K562 (cell line): ENCODE results near the gene PRMT3. TPM values are rescaled to one million over a fixed set of nuclear protein-coding genes. Genes with fewer than 3 reads are reported as not detected.

Source experiments
- ATAC-seq: fragments of 200-7000 bp; cut with Tn5 transposase; 3 replicates; pipeline ENCODE4 v1.9.1; 2020; ENCODE audit warnings: moderate library complexity
- BruUV-seq: library from RNA; stranded (reverse); fragments of 400-500 nt; replicated peaks from 2 replicates; lab custom pipeline; 2021; lab: Mats Ljungman, UMichigan
- CTCF ChIA-PET: fragments of 300-600 bp; formaldehyde crosslinking; extraction: SDS; loops from one replicate; lab custom pipeline; 2021; ENCODE audit warnings: low intra/inter-chr PET ratio; lab: Yijun Ruan, JAX
- POLR2A ChIA-PET: fragments of 300-600, 350-650 bp; sonication (Branson Sonifier 250); formaldehyde crosslinking; extraction: SDS; loops from one replicate; lab custom pipeline; 2021; ENCODE audit warnings: antibody characterized with exemption, inconsistent platforms; lab: Yijun Ruan, JAX
- DNase-seq, 4 experiments: peaks; one replicate each; pipeline versions ENCODE4 v3.0.0 to v3.0.0-alpha.2; 2011 to 2018; ENCODE audit warnings: low spot score in 3 of 4, mixed read lengths in 3 of 4; ENCODE audit errors: extremely low read depth in 1 of 4
- FAIRE-seq: peaks from 2 replicates; lab custom pipeline; 2011; peaks lifted over from hg19 to GRCh38; lab: Jason Lieb, UNC
- H2AFZ ChIP-seq: 2 replicates; pipeline ENCODE4 v1.6.0; 2011; ENCODE audit warnings: low read depth, low read length, control low read depth, inconsistent platforms
- H3K27ac ChIP-seq: fragments of 200-600 bp; 3 replicates; pipeline ENCODE4 v1.8.0; 2011; ENCODE audit warnings: low read depth, mild to moderate bottlenecking, control low read depth, inconsistent platforms, low read length, moderate library complexity, mixed read lengths; ENCODE audit errors: extremely low read depth
- H3K27me3 ChIP-seq, 2 experiments: fragments of 300-600 bp in 1 of 2; 2 replicates in 1 of 2; 3 replicates in 1 of 2; pipeline versions ENCODE4 v1.6.0 to v1.8.0; 2011; ENCODE audit warnings: inconsistent platforms in 2 of 2, low read length in 2 of 2, mild to moderate bottlenecking in 1 of 2, mixed read lengths in 1 of 2, moderate library complexity in 1 of 2; ENCODE audit not compliant: control insufficient read depth in 2 of 2, insufficient read depth in 2 of 2
- H3K36me3 ChIP-seq: fragments of 300-600 bp; 3 replicates; pipeline ENCODE4 v1.8.0; 2011; ENCODE audit warnings: mild to moderate bottlenecking, low read length, inconsistent platforms; ENCODE audit not compliant: control insufficient read depth, insufficient read depth
- H3K4me1 ChIP-seq, 2 experiments: fragments of 200-600 bp in 1 of 2; replicated peaks in 1 of 2; 2 replicates in 1 of 2; 3 replicates in 1 of 2; pipeline versions ENCODE4 v1.5.1 to v1.8.0; 2011; ENCODE audit warnings: inconsistent platforms in 2 of 2, low read length in 2 of 2, mild to moderate bottlenecking in 1 of 2, mixed read lengths in 1 of 2, moderate library complexity in 1 of 2; ENCODE audit not compliant: control insufficient read depth in 2 of 2, insufficient read depth in 2 of 2
- H3K4me2 ChIP-seq: 2 replicates; pipeline ENCODE4 v1.6.1; 2011; ENCODE audit warnings: low read length, control low read depth, inconsistent platforms, mixed read lengths; ENCODE audit not compliant: insufficient read depth
- H3K4me3 ChIP-seq: fragments of 200-600 bp; sonication (generic), shearing (Covaris generic); 2 replicates; pipeline ENCODE4 v1.5.1; 2016; ENCODE audit warnings: control low read depth, inconsistent platforms
- H3K79me2 ChIP-seq: fragments of 200-600 bp; 3 replicates; pipeline ENCODE4 v1.8.0; 2011; ENCODE audit warnings: low read length, inconsistent platforms; ENCODE audit not compliant: control insufficient read depth, insufficient read depth
- H3K9ac ChIP-seq, 2 experiments: 2 replicates each; pipeline versions ENCODE4 v1.6.0 to v1.6.1; 2011; ENCODE audit warnings: low read depth in 2 of 2, low read length in 2 of 2, control low read depth in 1 of 2, inconsistent platforms in 1 of 2, mild to moderate bottlenecking in 1 of 2, mixed read lengths in 1 of 2; ENCODE audit not compliant: insufficient read depth in 1 of 2
- H3K9me1 ChIP-seq: one replicate; pipeline ENCODE4 v1.6.0; 2011; ENCODE audit warnings: inconsistent platforms, mild to moderate bottlenecking, low read length, moderate library complexity; ENCODE audit not compliant: control insufficient read depth, insufficient read depth
- H3K9me3 ChIP-seq: replicated peaks from 2 replicates; pipeline ENCODE4 v1.5.1; 2011; ENCODE audit warnings: low read depth, low read length, inconsistent platforms; ENCODE audit not compliant: control insufficient read depth, insufficient read depth
- H4K20me1 ChIP-seq: replicated peaks from 2 replicates; pipeline ENCODE4 v1.6.1; 2011; ENCODE audit warnings: low read length, inconsistent platforms, mixed read lengths; ENCODE audit not compliant: control insufficient read depth, insufficient read depth
- HNRNPK ChIP-seq: fragments of 200-400 bp; formaldehyde crosslinking; IDR thresholded peaks from one replicate; pipeline ENCODE4 v1.6.1; 2018; ENCODE audit warnings: mild to moderate bottlenecking, low read depth, low read length; ENCODE audit not compliant: poor library complexity, severe bottlenecking
- KAT2B ChIP-seq: IDR thresholded peaks from one replicate; pipeline ENCODE4 v1.6.1; 2012; ENCODE audit warnings: low read depth, mild to moderate bottlenecking, control low read depth, inconsistent platforms, low read length, moderate library complexity
- SFPQ ChIP-seq: fragments of 200-400 bp; formaldehyde crosslinking; IDR thresholded peaks from 2 replicates; pipeline ENCODE4 v1.6.1; 2017; ENCODE audit warnings: mild to moderate bottlenecking, low read depth, low read length, moderate library complexity
- WGBS: fragments of 100-300 bp; shearing (Covaris generic); methylation state at CpG from one replicate; pipeline ENCODE4 v1.1.6; 2016; ENCODE audit warnings: low coverage, mixed read lengths; ENCODE audit not compliant: insufficient coverage; ENCODE audit errors: missing lambda C conversion rate; 5-methylcytosine and 5-hydroxymethylcytosine counted together
- in situ Hi-C: fragments of 300-500 bp; cut with MboI; formaldehyde crosslinking; loops from 4 replicates; pipeline ENCODE4 v1.15.0; 2018; ENCODE audit warnings: inconsistent platforms, mixed read lengths
- intact Hi-C: fragments of 100-400 bp; cut with micrococcal nuclease; formaldehyde crosslinking; loops from 2 replicates; pipeline ENCODE4 v1.14.2; 2022
- polyA plus RNA-seq, 8 experiments: library from polyadenylated mRNA; depleted of rRNA in 4 of 8; stranded (reverse) in 5 of 8; unstranded in 3 of 8; fragments of >200 nt; fragmentation: Nextera tagmentation in 2 of 8; fragmentation: Illumina TruSeq in 1 of 8; extraction: Ambion mirVana in 2 of 8; extraction: Trizol in 1 of 8; gene quantifications; 2 replicates each; pipeline versions ENCODE4 v1.2.1 to v1.2.3, GENCODE V29; 2011 to 2014; ENCODE audit warnings: inconsistent platforms in 1 of 8, missing spikeins in 1 of 8
- total RNA-seq, 7 experiments: library from RNA; depleted of rRNA in 6 of 7; stranded (reverse); fragments of >200 nt in 6 of 7; fragmentation: Illumina TruSeq in 2 of 7; extraction: Trizol in 2 of 7; gene quantifications; 2 replicates each; pipeline versions ENCODE4 v1.2.1 to v1.2.3, GENCODE V29; 2011 to 2021; ENCODE audit warnings: low replicate concordance in 1 of 7
- TF ChIP-seq, protein P1 (sequence below): sonication (generic); formaldehyde crosslinking; IDR thresholded peaks from 2 replicates; pipeline ENCODE4 v1.8.1; 2023; ENCODE audit warnings: mild to moderate bottlenecking, missing genetic modification reagents

Gene PRMT3
- total and polyA plus RNA-seq, 9 of the 15 experiments (the other 6 are each of a cell fraction or from before 2014, with no cell fraction given) = 24.0 to 62.1 (median 44.7) TPM

GRCh38 chr11:20530942-20531703, 143.6 kb downstream of the PRMT3 start:
- Histone ChIP-seq H3K9ac (no peak overlapping the region), H3K27ac (no peak overlapping the region), H2AFZ (no peak overlapping the region), H3K9me1 (no peaks in the 10 kb centered on the region), H4K20me1 (no peaks in the 10 kb centered on the region), H3K9me3 (no peaks in the 10 kb centered on the region), H3K27me3 (peaks cover 0 to 10% of the 10 kb centered on the region in 2 experiments; a peak in 1 of 5 replicates), H3K36me3 (no peaks in the 10 kb centered on the region), H3K4me1 (no peaks in the 10 kb centered on the region), H3K79me2 (no peaks in the 10 kb centered on the region), H3K4me2 (no peak overlapping the region), H3K4me3 (no peak overlapping the region)
- ChIA-PET POLR2A (no interaction called here), CTCF (no interaction called here)
- in situ Hi-C loops = no loop called here
- intact Hi-C loops = no loop called here
- ATAC-seq = no peak
- TF ChIP-seq SFPQ (no peak), HNRNPK (no peak), KAT2B (no peak)
- TF ChIP-seq, protein P1, sequence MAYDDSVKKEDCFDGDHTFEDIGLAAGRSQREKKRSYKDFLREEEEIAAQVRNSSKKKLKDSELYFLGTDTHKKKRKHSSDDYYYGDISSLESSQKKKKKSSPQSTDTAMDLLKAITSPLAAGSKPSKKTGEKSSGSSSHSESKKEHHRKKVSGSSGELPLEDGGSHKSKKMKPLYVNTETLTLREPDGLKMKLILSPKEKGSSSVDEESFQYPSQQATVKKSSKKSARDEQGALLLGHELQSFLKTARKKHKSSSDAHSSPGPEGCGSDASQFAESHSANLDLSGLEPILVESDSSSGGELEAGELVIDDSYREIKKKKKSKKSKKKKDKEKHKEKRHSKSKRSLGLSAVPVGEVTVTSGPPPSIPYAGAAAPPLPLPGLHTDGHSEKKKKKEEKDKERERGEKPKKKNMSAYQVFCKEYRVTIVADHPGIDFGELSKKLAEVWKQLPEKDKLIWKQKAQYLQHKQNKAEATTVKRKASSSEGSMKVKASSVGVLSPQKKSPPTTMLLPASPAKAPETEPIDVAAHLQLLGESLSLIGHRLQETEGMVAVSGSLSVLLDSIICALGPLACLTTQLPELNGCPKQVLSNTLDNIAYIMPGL (CRISPR knock-in tag) = no peak
- 1% methylated on average over 13 of the region's 13 CpGs for whole genome bisulfite sequencing
- no TSS peak for BruUV-seq
- no peak for DNase-seq
- FAIRE-seq = no peak
